DLD1 (cell line): ENCODE data around the gene ZBTB16.

Experiments used
- in situ Hi-C: cut with HindIII; loops from 2 replicates; pipeline ENCODE4 v1.10.0; 2017; ENCODE audit warnings: low sequenced_read_pairs

The ZBTB16 gene

DNA sequence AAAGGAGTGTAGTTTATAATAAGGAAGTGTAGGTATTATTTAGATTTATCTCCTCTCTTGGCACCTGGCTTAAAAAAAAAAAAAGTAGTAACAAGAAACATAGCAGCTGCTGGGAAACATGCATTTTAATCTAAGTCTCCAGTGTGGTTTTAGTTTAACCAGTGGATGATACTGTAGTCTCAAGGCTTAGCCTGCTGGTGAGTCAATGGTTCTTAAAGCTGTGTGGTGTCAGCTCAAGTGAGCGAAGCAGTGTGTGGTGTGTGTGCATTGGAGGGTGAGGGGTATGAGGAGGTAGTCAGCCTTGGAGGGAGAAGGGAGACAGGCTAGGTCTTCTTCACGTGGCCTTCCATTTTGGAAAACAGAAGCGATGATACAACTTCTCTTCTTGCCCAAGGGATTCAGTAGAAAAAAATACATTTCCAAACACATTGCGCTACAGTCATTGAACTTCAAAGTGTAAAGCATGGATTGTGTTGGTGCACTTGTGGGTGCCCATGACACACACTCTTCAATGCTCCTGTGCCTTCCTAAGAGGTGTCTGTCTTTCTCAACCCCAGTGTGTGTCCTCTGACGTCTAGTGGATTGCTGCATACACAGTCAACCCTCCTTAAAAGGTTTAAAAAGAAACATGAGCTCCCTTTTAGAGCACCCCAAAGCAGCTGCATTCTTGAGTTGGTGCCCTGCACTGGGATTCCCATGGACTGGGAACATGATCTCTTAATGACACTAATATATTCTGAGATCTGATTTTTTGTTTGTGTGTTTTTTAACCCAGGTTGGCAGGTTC, 40.1 kb downstream of the ZBTB16 start:
- in situ Hi-C loops: no loop called here

DNA sequence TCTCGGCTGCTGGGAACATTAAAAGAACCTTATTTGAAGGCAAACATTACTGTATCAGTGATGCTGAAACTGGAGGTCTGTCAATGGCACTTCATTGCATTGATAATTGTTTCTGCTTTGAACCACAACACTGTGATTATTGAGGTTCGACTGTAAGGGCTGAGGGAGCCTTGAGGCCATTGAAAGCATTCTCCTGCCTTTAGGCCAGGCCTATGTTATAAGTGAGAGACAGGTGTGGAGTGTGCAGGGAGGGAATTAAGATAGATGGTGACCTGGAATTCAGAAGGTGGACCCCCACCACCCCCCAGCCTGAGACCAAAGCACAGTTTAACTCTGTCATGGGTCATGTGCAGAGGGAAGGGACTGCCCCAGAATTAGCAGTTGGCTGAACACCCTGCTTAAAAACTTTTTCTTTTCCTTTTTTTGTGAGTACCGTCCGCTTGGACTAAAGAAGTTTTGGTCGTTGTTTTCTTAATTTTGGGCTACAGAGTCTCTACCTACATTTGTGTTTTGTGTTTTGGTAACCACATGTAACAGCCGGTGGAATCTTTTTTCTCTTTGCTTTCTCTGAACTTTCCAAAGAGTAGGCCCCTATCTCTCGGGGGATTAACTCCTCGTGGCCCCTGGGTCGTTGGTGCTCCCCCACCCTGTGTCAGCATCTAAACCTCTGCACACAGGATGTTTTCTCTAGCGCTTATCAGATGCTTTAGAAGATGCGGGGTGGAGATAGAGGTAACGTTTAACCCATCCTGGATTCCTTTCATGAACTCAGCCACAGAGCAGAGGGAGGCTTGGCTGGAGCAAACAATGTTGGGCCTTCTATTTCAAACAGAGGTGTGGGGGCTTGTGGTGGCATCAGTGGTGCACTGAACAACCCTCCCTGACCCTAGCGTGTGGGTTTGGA, 43.7 kb downstream of the ZBTB16 start:
- in situ Hi-C loops: no loop called here

DNA sequence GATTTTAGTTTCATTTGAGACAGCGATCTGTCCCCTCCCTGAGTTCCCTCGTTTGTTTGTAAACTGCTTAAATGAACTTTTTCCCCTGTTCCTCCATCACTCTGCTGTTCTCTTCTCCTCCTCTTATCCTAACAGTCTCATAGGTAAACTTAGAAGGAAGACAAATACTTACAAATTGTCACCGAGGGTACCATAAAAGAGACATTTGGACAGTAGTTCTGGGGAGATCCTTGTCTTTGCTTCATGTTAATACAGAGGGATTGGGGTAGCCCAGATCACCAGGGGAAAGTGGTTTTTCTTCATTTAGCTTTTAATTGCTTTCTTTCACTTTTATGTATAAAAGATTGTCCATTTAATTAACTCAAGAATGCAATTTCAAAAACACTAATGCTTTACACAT, 46.1 kb downstream of the ZBTB16 start:
- in situ Hi-C loops: no loop called here

DNA sequence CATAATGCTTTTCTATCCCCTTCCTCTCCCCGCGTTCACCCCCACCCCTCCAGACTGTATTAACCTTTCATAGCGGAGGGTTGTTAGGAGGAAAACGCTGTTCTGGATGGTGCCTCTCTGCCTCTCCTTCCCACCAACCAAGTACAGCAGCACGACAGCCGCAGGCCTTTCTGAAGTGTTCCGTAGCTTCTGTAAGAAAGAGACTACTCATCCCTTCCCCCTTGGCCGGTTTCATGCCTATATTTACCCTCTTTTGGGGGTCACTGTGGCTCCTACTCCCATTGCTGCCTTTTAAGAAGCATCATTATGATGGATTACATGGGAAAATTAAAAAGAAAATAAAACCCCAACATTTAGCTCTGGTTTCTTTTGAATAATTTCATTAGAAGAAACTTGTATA, 46.5 kb downstream of the ZBTB16 start:
- in situ Hi-C loops: no loop called here

- in situ Hi-C loops: no loop called here
Observed at GRCh38 chr11:114106986-114107385, 47.5 kb downstream of the ZBTB16 start.

GRCh38 chr11:114108501-114109205, 49.1 kb downstream of the ZBTB16 start:
- in situ Hi-C loops: no loop called here

DNA sequence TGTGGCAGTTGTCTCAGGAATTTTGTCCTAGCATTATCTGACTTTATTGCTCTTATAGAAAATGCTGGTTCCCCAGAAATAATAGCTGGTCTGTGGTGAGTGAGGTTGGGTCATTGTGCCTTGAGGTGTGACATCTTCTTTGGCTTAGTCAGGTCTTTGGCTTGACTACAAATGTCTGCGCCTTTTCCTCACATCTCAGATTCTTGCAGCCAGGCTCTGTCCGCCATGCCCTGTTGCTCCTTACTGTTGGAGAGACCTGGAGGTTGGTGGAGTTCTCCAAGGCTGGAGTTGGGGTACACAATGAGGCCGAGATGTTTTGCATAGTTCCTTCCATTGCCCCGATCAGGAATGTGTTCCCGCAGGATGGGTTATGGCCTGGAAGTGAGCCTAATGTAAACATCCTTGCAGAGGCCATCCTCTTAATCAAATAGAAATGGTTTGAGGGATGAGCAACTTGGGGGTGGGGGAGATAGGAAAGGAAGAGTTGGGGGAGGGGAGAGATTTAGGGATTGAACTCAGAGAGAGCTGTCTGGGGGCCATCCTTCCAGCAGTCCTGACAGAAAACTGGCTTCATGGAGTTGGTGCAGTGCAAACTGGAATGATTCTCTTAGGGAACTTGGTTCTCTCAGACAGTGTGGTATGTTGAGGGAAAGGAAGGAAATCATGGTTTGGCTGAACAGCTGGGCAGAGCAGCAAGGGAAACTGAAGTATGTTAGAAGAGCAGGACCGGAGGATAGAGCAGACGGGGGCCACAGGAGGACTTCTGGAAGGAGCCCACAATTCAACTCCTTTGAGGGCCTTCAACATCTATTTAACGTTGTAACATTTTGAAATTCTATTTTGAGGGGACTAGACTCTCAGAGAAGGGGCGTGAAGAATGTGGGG, 49.9 kb downstream of the ZBTB16 start:
- in situ Hi-C loops: no loop called here

DNA sequence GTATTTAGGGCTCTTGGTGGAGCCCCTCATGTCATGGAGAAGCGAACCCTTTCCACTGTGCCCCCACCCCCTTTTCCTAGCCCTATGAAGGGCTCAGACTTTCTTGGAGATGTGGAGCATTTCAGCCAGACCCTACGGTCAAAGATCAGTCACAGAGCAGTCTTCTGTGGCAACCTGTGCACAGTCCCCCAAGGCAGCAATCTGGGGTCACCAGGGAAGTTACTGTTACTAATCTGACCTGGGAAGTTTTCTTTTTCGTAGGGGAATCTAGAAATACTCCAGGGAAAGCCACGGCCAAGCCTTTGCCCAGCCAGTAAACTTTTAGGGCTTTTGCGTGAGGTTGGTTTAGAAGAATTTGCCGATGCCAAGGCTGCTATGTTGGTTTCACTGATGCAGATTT, 50.6 kb downstream of the ZBTB16 start:
- in situ Hi-C loops: no loop called here

DNA sequence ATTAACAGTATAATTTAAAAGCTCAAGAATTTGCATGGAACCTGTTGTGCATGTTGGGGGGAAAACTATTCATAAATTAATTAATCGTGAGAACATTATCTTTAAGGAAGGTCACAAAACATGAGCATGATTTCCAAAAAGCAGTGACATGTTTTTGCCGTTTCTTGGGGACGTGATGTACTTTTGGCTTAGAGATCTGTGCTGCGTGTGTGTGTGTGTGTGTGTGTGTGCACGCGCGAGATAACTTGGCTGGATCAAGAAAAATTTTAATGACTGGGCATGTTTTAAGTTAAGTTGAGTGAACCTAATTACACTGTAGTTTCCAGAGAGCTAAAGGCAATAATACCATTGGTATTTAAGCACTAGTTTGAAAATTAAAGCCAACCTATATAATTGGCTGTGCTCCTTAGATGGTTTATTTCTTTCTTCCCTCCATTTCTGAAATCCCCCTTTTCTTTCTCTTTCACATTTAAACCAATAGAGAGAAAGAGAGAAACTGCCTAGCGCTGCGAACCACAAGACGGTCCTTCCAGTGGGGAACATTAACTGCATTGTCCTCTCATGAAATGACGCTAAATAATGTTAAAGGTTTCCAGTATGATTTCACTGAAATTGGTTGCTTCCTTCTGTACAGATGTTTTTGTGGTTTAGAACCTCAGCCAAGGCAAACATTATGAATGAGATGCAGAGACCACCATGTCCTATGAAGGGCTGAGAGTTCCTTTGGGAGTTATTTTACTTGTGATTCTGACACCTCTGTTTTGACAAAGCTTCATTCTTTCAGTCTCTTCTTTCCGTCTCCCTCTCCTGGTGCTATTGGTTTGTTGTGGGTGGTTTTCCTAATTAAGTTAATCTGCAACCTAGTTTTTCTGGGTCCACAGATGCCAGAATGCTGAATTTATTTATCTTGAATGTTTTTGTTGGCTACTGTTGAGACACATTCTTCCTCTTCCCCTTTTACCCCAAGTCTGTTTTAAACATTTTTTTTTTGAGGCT, 51.7 kb downstream of the ZBTB16 start:
- in situ Hi-C loops: no loop called here

- in situ Hi-C loops: no loop called here
Observed at GRCh38 chr11:114115451-114115928, 56.0 kb downstream of the ZBTB16 start.

GRCh38 chr11:114116357-114116756, 56.8 kb downstream of the ZBTB16 start:
- in situ Hi-C loops: no loop called here

DNA sequence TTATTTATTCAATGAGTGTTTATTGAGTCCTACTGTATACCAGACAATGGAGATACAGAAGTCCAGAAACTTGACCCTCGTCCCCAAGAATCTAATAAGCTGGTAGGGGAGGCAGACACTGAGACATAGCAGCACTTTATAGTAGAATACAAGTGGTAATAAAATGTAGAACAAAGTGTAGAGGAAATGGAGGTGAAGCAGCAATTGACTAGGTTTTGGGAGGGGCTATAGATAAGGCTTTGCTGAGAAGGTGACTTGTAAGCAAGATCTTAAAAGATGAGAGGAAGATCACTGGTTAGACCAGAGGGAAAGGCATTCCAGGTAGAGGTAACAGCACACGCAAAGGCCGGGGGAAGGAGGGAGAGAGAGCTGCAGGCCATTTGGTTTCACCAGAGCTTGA, 57.3 kb downstream of the ZBTB16 start:
- in situ Hi-C loops: no loop called here

DNA sequence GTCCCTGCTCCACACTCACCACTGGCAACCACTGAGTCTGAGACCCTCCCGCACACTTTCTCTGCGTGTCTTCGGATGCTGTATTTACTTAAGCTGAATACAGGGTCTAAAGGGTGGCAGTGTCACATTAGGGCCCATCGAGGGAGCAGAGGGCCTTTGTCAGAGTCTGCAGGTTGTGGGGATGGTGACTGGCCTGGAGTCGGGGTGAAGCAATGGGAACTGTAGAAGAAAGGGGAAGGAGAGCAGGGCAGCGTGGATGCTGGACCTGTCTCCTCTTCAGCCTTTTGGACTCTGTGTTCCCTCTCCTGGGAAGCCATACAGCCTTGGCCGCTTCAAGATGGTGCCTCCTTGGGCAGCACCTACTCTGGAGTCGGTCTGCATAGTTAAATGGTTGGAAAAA, 61.1 kb downstream of the ZBTB16 start:
- in situ Hi-C loops: no loop called here

- in situ Hi-C loops: no loop called here
Observed at GRCh38 chr11:114121138-114121537, 61.6 kb downstream of the ZBTB16 start.

DNA sequence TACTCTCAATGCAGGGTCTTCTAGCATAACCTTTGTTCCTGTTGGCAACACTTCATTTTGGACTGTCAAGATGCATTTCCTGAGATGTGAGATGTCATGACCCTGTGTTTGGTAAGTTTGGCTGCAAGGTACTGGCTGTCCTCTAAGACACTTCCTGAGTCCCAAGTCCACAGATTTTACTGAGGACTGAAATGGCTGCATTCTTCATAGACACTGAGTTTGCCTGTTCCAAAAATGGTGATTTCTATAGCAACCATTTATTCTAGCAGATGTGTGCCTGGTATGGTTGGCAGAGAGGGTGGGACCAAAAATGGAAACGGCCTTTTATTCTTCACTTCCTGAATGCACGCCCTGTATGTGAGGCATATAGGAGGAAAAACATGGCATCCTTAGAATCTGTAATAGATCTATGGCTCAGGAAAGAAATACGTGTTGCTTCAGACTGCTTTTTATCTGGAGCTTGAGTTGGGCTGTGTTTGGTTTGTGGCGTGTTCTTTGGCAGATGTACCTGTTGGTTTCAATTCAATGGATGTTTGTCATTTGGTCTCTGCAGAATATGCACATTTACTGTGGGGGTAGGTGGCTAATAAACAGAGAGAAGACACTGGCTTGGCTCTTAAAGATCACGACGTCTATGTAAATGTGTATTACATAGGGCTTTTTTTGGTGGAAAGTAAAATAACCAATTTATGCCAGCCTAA, 62.4 kb downstream of the ZBTB16 start:
- in situ Hi-C loops: no loop called here

GRCh38 chr11:114122686-114123085, 63.2 kb downstream of the ZBTB16 start:
- in situ Hi-C loops: no loop called here

- in situ Hi-C loops: no loop called here
Observed at GRCh38 chr11:114123692-114124330, 64.3 kb downstream of the ZBTB16 start.

DNA sequence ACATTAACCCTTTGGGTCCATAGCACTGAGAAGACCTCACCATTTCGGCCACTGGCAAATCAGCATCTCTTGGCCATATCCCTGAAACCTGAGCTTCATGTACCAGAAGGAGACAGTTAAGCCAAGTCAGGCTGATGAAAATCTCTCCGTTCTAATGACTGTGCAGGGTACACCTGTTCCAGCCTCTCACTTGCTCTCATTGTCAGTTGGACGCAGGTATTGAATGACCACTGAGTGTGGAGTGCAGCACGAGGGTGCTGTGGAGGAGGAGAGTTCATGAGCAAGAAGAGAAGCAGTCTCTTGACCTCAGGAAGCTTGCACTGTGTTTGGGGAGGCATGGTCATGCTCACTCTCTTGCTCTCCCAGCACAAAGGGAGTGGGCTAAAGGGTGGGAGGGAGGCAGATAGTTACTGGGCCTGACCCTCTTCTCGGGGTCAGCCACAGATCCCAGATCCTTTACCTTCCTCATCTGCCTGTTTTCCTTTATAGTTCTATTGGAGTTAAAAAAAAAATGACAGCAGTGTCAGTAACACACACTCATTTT, 65.2 kb downstream of the ZBTB16 start:
- in situ Hi-C loops: loop anchor here (25.0 kb wide), 1 partner anchor 87 kb away; no protein-coding TSS in a partner anchor
